NCI-H1105 treated with DMSO at 0.1 percent for 48 hours (cell line): ENCODE results near the gene HLA-DOA.

Experiments
- DNase-seq: peaks from one replicate; lab custom pipeline; 2025; lab: John Stamatoyannopoulos, UW

The HLA-DOA gene

DNA sequence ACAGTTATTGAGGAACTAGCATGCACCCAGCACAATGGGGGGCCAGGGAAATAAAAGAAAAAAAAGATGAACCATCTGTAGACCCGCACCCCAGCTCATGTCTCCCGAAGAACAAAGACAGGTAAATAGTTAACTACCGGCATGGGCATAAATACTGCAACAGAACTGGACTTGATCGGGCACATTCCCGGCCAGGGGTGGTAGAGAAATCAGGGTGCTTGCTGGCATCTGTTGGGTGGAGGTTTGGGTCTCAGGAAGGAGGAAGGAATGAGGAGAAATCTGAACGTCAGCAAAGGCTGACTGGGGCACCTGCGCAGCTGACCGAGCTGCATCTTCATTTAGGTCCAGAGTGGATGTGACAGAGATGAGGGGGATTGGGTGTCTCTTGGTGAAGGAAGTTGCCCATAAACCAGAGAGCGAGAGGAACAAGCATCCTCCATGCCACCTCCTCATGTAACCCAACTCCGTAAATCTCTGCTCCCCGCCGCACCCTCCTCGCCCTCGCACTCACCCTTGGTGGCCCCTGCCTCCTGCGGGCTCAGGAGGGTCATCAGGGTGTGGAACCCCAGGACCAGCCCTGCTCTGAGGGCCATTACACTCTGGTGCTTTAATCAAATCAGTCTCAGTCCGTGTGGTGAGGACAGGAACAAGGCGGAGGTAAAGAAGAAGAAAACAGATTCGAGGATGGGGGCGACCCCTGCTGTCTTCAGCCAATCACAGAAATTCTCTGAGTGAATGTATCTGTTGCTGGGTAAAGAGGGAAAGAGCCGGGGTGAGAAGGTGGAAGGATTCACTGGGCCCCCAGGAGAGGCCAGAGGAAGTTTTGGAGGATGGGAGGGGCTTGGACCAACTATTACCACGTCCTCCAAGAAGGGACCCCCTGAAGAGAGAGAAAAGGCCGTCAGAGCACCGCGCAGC lies at the start of gene HLA-DOA:
Gene HLA-DOA, minus strand, starts transcription at position 648 of the 918 bp plus-strand sequence.
- DNase-seq: peak; percentile 15

DNA sequence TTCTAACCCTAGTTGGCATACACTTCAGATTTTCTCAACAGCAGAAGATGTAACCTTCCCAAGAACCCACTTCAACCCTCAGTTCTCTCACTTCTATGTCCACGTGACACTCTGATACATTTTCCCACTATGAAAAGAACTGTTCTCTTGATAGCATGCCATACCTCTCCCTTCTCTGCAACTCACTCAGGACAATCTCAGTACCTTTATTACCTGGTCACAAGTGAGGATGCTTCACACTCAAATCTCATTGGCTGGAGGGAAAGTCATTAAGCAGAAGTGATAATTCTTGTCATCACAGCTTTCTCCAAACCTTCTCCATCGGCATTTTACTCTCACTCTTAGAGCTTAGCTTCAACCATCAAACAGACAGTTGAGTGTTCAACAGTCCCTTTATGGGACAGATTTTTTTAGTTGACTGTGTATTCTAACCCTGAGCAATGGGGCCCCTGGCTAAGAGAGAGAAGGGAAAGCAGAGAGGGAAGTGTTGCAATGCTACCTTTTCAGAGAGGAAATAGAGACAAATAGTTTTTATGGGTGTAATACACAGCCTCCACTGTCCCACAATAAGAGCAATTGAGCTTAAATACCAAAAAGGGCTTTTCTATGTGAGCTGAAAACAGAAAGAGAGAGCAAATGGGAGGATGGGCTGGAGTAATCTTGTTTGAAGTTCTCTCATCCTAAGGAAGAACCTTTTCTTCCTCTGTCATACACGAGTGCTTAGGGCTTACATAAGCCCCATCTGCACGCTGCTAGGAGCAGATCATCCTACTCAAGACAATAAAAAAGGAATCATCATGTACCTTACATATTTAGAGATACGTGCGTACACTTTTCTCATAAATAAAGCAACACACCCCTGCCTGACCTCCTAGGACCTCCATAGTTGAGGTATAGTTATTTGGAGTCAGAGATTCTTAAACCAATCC lies 48.1 kb upstream of the HLA-DOA start:
- no peak for DNase-seq

DNA sequence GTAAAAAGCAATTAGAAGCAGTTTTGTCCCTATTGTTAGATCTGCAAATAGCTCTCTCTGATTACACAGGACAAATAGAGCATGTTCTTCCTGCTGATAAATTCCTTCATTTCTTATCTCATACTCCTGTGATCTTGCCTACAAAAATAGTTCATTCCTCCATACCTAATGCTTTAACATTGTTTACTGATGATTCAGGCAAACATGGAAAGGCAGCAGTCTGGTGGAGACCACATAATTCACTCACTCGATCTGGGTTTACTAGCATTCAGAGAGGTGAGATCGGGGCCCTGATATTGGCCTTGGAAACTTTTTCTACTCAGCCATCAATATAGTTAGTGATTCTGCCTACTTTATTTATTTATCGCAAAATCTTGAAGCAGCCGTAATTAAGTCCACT lies 43.8 kb upstream of the HLA-DOA start:
- no peak for DNase-seq

DNA sequence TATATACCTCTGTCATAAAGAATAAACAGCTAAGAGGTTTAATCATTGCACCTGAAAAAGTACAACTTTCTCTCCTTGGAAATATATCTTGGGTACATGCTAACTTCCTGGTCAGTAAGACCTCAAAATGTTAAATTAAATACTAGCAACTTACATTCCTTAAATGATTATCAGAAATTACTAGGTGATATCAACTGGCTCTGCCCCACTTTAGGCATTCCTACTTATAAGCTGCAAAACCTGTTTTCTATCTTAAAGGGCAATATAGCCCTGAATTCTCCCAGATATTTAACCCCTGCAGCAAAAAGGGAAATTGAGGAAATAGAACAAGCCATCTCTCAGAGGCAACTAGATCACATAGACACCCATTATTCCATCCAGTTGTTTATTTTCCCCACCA lies 43.2 kb upstream of the HLA-DOA start:
- DNase-seq: no peak

DNA sequence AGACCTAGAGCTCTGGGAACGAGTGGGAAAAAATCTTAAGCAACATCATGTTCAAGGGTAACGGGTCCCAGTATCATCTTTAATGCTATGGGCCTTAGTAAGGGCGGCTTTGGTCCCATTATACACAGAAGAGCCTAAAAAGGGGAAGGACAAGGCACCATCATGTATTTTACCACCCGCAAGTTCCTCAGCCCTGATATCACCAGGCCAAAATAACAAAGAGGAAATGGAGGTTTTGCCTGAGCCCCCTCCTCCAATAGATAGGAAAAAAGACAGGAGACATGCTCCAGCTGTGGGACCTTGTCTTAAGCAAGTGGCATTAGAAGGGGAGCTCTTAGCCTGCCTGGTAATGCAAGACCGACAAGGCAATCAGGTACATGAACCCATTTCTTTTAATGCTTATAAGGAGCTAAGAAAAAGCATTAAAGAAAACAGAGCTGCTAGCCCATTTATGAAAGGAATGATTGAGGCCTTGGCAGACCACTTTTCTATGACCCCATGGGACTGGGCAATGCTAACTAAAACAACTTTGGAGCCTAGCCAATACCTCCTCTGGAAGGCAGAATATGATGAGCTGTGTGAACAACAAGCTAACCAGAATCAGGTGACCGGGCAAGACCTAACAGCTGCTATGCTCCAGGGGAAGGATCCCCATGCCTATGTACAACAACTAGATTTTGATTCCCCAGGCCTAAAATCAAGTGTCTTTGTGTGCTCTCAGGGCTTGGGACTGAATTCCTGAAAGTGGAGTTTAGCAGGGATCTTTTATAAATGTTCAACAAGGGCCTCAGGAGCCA lies 40.8 kb upstream of the HLA-DOA start:
- DNase-seq: no peak

DNA sequence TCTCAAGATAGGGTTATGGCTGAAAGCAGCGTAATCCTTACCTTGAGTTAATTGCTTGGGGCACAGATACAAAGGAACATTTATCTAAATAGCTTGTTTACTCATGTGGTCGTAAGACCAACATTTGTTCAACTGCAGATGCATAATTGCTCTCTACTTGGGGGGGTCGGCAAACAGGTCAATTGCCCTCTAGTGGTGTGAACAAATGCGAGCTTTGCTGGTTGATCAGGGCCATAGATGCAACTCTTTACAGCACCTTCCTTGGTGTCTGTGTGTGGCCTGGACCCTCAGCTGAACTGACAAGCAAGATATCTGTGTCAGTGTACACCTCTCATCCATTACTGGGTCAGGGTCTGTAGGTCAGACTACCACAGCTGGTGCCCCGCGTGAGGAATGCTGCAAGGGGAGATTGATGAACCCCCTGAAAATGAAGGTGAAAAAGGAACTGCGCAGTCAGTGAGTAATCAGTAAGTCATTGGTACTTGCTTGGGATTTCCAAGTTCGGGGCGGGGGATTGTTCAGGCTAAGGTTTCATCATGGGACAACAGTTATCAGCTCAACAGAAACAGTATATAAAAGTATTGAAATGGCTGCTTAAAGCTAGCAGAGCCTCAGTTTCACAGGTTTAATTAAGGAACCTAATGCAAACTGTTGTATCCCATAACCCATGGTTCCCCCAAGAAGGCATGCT lies 40.1 kb upstream of the HLA-DOA start:
- no peak for DNase-seq

DNA sequence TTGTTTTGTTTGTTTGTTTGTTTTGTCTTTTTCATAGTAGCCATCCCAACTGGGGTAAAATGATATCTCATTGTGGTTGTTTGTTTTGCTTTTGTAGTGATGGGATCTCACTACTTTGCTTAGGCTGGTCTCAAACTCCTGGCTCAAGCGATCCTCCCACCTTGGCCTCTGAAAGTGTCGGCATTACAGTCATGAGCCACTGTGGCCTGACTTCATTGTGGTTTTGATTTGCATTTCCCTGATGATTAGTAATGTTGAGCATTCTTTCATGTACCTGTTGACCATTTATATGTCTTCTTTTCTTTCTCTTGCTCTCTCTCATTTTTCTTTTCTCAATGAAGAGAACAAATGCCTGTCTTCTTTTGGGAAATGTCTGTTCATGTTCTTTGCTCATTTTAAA lies 30.8 kb upstream of the HLA-DOA start:
- DNase-seq: no peak

DNA sequence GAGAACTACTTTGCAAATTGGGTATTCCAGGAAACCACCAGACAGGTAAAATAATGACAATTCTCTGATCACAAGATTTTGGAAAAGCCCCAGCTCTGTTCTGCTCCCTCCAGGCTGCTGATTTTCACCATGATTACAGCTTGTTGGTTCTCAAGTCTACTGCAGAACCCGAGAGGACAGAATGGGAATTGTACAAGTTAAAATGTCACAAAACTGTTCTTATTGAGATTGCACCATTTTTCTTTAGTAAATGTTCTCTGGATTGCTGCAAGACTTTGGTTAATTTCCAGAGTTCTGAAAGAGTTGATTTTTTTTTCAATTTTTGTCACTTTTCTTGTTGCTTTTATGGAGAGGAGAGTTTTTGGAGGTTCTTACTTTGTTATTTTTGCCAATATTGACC lies 27.1 kb upstream of the HLA-DOA start:
- no peak for DNase-seq

DNA sequence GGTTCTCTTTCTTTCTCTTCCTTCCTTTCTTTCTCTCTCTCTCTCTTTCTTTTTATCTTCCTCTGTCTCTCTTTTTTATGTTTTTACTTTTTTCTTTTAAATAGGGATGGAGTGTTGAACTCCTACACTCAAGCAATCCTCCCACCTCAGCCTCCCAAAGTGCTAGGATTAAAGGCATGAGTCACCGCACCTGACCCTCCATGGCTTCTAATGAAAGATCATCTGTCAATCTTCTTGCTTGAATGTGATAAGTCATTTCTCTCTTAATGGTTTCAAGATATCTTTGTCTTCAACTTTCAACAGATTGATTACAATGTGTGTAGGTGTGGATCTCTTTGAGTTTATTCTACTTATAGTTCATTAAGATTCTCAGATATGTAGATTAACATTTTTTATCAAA lies 25.2 kb upstream of the HLA-DOA start:
- no peak for DNase-seq

DNA sequence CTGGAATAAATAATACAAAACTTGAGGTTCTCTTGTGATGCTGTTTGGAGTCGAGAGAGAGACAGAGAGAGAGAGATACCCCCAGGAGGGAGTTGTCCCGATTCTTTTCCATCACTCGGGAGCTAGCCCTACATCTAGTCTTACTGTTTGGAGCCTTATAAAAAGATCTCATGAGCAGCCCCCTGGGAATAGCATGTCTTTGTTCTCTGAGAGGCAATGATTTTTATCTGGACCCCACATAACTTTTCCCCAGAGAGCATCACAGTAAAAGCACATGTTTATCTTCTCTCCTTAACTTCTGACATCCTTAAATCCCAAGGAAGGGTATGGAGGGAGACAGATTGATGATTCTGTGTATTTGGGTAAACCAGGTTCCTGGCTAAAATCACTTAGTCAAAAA lies 20.9 kb upstream of the HLA-DOA start:
- DNase-seq: no peak

DNA sequence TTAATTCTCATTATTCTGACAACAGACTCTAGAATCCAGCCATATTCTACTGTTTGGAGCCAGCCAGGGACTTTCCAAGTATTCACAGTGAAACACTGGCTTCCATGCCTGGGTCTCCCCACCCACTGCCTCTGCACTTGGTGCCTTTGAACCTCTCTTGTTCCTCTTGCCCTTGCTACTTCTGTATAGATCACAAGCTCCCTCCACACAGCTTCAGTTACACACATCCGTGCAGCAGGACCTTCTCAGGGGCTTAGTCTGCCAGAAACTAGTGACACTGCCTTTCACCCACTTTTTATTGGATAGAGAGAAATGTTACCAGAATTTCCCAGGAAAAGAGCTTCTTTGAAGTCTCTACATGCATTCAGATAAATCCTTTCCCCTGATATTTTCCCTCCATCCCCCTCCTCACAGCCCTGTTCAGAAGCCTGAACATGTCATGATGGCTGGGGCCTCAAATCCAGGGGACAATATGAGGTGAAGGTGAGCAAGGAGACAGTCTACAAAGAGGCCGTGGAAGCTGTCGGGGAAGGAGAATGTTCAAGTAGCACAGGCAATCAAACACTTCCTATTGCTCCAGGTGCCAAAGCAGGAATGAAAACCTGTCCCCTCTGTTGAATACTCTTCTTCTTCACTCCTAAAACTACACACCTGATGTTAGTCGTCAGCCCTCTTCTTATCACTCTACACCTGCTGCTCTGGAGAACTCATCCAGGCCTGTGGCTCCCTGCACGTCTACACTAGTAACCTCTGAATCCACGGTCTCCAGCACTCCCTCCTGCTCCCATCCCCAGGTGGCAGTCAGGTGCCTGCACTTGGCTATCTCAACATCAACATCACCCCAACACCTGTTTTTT lies 20.2 kb upstream of the HLA-DOA start:
- no peak for DNase-seq

DNA sequence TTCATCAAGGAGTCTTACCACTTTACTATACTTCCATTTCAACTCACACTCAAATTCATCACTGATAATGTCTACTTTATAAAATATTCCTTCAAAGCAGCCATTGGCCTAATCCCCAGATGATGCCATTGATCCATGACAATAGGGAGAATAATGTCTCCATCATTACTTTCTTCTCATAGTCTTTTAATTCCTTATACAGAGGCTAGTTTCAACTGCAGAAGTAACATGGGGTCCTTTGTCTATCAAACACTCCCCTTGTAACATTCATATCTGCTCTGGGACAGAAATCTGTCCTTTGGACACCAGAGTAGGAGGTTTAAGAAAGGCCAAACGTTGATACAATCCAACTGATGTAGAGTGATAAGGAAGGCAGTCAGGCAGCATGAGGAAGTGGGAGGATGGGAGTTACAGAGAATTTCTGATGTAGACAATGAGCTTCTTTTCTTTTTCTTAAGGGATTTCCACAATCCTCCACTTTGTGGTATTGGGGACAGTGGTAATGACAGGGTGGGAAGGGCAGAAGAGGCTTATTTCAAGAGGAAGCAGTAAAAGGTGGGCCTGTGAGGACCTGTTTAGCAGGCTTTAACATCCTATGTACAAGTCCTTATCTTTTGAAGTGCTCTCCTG lies 18.9 kb upstream of the HLA-DOA start:
- DNase-seq: no peak

DNA sequence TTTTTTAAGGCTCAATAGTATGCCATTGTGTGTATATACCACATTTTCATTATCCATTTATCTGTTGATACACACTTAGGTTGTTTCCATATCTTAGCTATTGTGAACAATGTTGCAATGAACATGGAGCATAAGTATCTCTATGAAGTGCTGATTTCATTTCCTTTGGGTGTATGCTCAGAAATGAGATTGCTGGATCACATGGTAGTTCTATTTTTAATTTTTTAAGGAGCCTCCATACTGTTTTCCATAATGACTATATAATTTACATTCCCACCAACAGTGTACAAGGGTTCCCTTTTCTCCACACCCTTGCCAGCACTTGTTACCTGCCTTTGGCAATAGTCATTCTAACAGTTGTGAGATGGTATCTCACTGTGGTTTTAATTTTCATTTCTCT lies 15.1 kb upstream of the HLA-DOA start:
- no peak for DNase-seq

DNA sequence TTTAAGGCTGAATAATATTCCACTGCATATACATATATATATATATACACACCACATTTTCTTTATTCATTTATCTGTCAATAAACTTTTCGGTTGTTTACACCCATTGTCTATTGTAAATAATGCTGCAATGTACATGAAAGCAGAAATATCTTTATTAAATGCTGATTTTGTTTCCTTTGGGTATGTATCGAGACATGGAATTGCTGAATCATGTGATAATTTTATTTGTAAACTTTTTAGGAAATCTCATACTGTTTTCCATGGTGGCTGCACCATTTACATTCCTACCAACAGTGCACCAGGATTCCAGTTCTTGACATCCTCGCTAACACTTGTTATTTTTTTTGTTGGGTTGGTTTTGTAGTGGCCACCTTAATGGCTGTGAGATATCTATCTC lies 14.1 kb upstream of the HLA-DOA start:
- DNase-seq: no peak

DNA sequence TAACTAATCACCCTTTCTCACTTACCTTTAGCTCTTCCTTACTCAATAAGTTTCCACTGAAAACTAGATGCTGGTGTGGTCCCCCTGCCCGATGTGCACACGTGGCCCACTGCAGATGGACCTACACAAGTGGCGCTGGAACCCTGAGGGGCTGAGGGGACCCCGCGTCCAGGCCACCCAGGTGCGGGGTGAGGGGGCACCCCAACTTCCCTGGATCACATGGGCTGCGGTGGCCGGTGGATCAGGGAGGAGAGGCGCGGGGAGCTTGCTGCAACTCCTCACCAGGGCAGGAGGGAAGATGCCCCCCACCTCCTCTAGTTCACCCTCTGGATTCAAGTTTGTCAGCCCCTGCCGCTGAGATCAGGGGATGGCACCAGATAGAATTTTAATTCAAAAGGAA lies 12.5 kb upstream of the HLA-DOA start:
- no peak for DNase-seq

DNA sequence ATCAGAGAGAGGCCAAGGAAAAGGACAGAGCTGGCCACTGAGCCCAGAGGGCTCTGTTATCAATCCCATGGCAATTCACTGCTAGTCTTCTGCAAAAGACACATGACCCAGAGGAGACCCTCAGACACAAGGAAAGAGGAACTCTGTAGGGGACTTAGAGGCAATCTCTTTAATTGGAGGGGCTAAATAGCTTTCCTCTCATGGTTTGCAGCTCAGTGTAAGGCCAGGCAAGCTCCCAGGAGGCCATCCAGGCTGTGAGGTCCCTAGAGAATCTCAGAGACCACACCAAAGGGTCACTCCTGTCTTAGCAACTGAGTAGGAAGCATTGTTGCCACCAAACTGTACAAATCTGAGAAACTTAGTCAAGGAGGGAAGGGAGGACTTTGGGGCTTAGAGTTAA lies 10.0 kb upstream of the HLA-DOA start:
- no peak for DNase-seq

DNA sequence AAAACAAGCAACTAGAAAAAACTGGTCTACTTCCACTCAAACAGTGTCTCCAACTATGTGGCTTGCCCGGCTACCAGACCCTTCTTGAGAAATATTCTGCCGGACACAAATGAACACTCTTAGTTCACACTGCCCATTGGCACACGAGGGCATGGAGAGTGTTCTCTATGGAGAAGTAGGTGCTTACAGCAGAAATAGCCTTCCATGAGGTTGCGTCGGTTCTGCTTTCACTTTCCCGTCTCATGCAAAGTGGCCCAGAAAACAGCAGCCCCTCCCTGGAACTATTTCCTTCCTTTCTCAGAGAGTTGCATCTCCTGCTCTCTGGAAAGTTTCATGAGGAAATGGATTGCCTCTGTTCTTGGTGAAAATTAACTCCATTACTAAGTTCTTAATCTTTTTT lies 9.5 kb upstream of the HLA-DOA start:
- DNase-seq: no peak

DNA sequence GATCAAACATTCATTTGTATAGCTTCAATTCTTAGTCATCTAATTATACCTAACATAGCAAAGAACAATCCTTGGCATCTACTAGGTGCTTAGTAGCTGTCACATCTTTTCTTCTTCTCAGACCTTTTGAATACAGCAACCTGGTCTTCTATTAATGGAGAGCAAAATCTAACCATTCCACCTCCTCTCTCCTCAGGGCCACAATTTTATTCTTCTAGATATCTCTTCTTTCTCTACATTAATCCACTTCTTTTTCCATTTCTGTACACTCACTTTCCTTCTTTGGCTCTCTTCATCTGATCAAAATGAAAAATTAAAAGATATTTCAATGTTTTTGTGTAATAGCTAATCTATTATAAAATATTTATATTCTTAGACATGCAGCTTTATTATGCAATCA lies 9.0 kb upstream of the HLA-DOA start:
- DNase-seq: no peak

DNA sequence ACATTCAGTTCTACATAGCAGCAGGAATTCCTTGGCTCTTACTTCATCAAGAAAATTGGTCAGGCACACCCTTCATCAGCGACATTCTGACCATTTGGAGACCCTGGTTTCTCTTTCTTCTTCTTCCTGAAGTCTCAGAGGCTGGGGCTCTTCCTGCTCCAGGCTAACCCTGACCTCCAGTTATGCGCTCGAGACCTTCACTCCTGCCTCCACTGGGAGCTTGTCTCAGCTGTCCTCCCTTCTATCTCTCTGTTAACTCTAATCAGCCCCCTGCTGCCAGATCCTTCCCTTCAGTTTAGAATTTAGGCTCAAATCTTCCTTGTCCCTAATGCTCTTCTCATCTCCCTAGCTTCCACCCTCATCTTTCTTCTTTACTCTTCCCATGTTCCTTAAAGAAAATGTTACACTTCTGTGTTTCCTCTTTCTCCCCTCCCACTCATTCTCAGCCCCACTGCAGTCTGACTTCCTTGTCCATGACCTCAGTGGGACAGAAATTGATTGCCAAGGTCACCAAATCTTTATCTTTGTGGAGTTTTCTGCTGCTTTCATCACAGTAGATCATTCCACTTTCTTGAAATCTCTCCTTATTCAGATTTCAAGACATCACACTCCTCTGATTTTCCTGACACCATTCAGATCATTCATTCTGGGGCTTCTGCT lies 8.4 kb upstream of the HLA-DOA start:
- no peak for DNase-seq

DNA sequence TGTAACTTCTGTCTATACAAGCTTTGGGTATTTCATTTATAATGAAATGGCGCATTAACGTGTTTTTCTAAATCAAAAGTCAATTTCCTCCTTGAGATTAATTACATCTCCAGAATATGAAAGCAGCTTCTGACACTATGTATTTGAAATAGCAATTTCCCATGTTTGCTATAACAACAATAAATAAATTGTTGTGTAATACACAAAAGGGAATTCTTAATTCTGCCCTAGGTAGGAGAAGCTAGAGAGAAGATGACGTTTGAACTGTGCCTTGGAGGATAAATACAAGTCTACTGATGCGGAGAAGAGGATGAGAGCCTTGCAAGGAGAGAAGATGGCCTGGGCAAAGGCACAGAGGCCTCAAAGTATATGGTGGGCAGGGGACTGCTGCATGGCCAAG lies 7.6 kb upstream of the HLA-DOA start:
- no peak for DNase-seq
